DOHH2 (cell line): ENCODE data around the gene UTS2B.

Experiments
- EZH2phosphoT487 ChIP-seq: fragments of 200-600 bp; sonication (generic); IDR thresholded peaks from 2 replicates; pipeline ENCODE4 v1.6.1; 2017; ENCODE audit warnings: borderline replicate concordance, mild to moderate bottlenecking, antibody characterized with exemption, low read length, moderate library complexity, mixed read lengths
- TF ChIP-seq, protein P1 (sequence below): fragments of 200-600 bp; sonication (generic); IDR thresholded peaks from one replicate; pipeline ENCODE4 v1.5.1; 2014; ENCODE audit warnings: antibody characterized with exemption, mild to moderate bottlenecking, low read depth, low read length; ENCODE audit not compliant: poor library complexity, severe bottlenecking

GRCh38 chr3:191217301-191217700 is 113.0 kb downstream of the UTS2B start:
- TF ChIP-seq, protein P1, sequence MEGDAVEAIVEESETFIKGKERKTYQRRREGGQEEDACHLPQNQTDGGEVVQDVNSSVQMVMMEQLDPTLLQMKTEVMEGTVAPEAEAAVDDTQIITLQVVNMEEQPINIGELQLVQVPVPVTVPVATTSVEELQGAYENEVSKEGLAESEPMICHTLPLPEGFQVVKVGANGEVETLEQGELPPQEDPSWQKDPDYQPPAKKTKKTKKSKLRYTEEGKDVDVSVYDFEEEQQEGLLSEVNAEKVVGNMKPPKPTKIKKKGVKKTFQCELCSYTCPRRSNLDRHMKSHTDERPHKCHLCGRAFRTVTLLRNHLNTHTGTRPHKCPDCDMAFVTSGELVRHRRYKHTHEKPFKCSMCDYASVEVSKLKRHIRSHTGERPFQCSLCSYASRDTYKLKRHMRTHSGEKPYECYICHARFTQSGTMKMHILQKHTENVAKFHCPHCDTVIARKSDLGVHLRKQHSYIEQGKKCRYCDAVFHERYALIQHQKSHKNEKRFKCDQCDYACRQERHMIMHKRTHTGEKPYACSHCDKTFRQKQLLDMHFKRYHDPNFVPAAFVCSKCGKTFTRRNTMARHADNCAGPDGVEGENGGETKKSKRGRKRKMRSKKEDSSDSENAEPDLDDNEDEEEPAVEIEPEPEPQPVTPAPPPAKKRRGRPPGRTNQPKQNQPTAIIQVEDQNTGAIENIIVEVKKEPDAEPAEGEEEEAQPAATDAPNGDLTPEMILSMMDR = no peak
- TF ChIP-seq EZH2phosphoT487 = no peak
